SK-N-SH treated with all-trans-retinoic acid at 6 μM for 48 hours (cell line): ENCODE measurements around the gene DPYD.

Experiments
- ATAC-seq: fragments of 200-7000 bp; cut with Tn5 transposase; 3 replicates; pipeline ENCODE4 v1.9.1; 2020; ENCODE audit warnings: mild to moderate bottlenecking, moderate library complexity
- ARNTL ChIP-seq: fragments of 450-650 bp; formaldehyde crosslinking; IDR thresholded peaks from 2 replicates; pipeline ENCODE4 v1.5.0; 2020; ENCODE audit warnings: low read depth, mild to moderate bottlenecking, moderate library complexity, borderline replicate concordance
- BACH2 ChIP-seq: fragments of 250-450 bp; sonication (Bioruptor Pico); IDR thresholded peaks from 2 replicates; pipeline ENCODE4 v1.9.0; 2021; ENCODE audit warnings: mild to moderate bottlenecking, borderline replicate concordance
- CSDC2 ChIP-seq: fragments of 250-450 bp; sonication (Bioruptor Pico); IDR thresholded peaks from 2 replicates; pipeline ENCODE4 v1.5.0; 2020; ENCODE audit warnings: mild to moderate bottlenecking, moderate library complexity
- GLIS3 ChIP-seq: fragments of 250-450 bp; sonication (Bioruptor Pico); IDR thresholded peaks from 2 replicates; pipeline ENCODE4 v1.5.0; 2020; ENCODE audit warnings: mild to moderate bottlenecking, moderate library complexity
- PPARA ChIP-seq: fragments of 250-450 bp; sonication (Bioruptor Pico); IDR thresholded peaks from 2 replicates; pipeline ENCODE4 v1.5.0; 2020; ENCODE audit warnings: mild to moderate bottlenecking, borderline replicate concordance
- RARB ChIP-seq: fragments of 250-450 bp; sonication (Bioruptor Pico); IDR thresholded peaks from 2 replicates; pipeline ENCODE4 v1.8.0; 2021; ENCODE audit warnings: mild to moderate bottlenecking, moderate library complexity
- SNAI2 ChIP-seq: fragments of 250-450 bp; sonication (Bioruptor Pico); IDR thresholded peaks from 2 replicates; pipeline ENCODE4 v1.5.0; 2020; ENCODE audit warnings: mild to moderate bottlenecking, moderate library complexity
- TCF4 ChIP-seq: fragments of 250-450 bp; sonication (Bioruptor Pico); IDR thresholded peaks from 2 replicates; pipeline ENCODE4 v1.8.0; 2021; ENCODE audit warnings: mild to moderate bottlenecking, moderate library complexity, borderline replicate concordance
- TOX ChIP-seq: fragments of 250-450 bp; sonication (Bioruptor Pico); IDR thresholded peaks from 2 replicates; pipeline ENCODE4 v1.8.0; 2021; ENCODE audit warnings: mild to moderate bottlenecking, moderate library complexity, borderline replicate concordance
- ZC3H10 ChIP-seq: fragments of 250-450 bp; sonication (Bioruptor Pico); IDR thresholded peaks from 2 replicates; pipeline ENCODE4 v1.5.1; 2021; ENCODE audit warnings: mild to moderate bottlenecking, moderate library complexity
- ZFP3 ChIP-seq: fragments of 250-450 bp; sonication (Bioruptor Pico); IDR thresholded peaks from 2 replicates; pipeline ENCODE4 v1.5.0; 2020; ENCODE audit warnings: mild to moderate bottlenecking, moderate library complexity
- ZFP30 ChIP-seq: fragments of 450-650 bp; formaldehyde crosslinking; IDR thresholded peaks from 2 replicates; pipeline ENCODE4 v1.5.0; 2022; ENCODE audit warnings: mild to moderate bottlenecking, moderate library complexity
- ZNF565 ChIP-seq: fragments of 450-650 bp; formaldehyde crosslinking; conservative IDR thresholded peaks from 2 replicates; pipeline ENCODE4 v1.5.0; 2020; ENCODE audit warnings: low read depth, mild to moderate bottlenecking, moderate library complexity
- ZNF70 ChIP-seq: fragments of 450-650 bp; formaldehyde crosslinking; IDR thresholded peaks from 2 replicates; pipeline ENCODE4 v1.5.0; 2020; ENCODE audit warnings: mild to moderate bottlenecking, moderate library complexity
- ZNF8 ChIP-seq: fragments of 450-650 bp; formaldehyde crosslinking; IDR thresholded peaks from 2 replicates; pipeline ENCODE4 v1.5.0; 2020; ENCODE audit warnings: mild to moderate bottlenecking, moderate library complexity
- TF ChIP-seq, protein P1 (sequence below): fragments of 250-450 bp; sonication (Bioruptor Pico); IDR thresholded peaks from 2 replicates; pipeline ENCODE4 v1.5.1; 2020; ENCODE audit warnings: low read depth, mild to moderate bottlenecking, moderate library complexity
- TF ChIP-seq, protein P2 (sequence below): fragments of 250-450 bp; sonication (Bioruptor Pico); IDR thresholded peaks from 2 replicates; pipeline ENCODE4 v1.5.0; 2020; ENCODE audit warnings: mild to moderate bottlenecking, moderate library complexity
- TF ChIP-seq, protein P3 (sequence below): fragments of 250-450 bp; sonication (Bioruptor Pico); IDR thresholded peaks from 2 replicates; pipeline ENCODE4 v1.8.0; 2021; ENCODE audit warnings: low read depth, mild to moderate bottlenecking, moderate library complexity, borderline replicate concordance
- TF ChIP-seq, protein P4 (sequence below): fragments of 250-450 bp; sonication (Bioruptor Pico); IDR thresholded peaks from 2 replicates; pipeline ENCODE4 v1.5.1; 2021; ENCODE audit warnings: mild to moderate bottlenecking, moderate library complexity
- TF ChIP-seq, protein P5 (sequence below): fragments of 250-450 bp; sonication (Bioruptor Pico); IDR thresholded peaks from 2 replicates; pipeline ENCODE4 v1.8.0; 2020; ENCODE audit warnings: mild to moderate bottlenecking, moderate library complexity, borderline replicate concordance

The DPYD gene

DNA sequence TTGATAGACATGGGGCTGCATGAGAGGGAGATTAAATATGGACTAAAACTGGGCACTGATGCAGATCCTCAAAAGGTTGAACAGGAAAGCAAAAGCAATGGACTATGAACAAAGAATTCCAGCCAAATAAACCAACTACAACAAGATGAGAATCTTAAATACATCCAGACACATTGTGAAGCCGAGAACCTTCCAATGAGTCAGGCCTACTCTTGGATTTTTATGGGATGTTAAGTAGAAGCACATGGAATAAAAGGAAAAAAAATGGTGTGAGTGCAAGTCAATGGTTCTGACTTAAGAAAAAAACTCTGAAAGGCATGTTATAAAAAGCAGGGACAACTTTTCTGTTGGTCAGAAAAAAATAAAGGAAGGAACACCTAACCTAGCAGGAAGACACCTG, 227.2 kb downstream of the DPYD start:
- ATAC-seq, result no peak
- TF ChIP-seq, protein P1, sequence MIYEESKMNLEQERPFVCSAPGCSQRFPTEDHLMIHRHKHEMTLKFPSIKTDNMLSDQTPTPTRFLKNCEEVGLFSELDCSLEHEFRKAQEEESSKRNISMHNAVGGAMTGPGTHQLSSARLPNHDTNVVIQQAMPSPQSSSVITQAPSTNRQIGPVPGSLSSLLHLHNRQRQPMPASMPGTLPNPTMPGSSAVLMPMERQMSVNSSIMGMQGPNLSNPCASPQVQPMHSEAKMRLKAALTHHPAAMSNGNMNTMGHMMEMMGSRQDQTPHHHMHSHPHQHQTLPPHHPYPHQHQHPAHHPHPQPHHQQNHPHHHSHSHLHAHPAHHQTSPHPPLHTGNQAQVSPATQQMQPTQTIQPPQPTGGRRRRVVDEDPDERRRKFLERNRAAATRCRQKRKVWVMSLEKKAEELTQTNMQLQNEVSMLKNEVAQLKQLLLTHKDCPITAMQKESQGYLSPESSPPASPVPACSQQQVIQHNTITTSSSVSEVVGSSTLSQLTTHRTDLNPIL (CRISPR knock-in tag), result no peak
- TF ChIP-seq GLIS3 (CRISPR knock-in tag), result no peak
- TF ChIP-seq ZFP3 (CRISPR knock-in tag), result no peak
- TF ChIP-seq TOX (CRISPR knock-in tag), result no peak
- TF ChIP-seq TCF4 (CRISPR knock-in tag), result no peak
- TF ChIP-seq, protein P2, sequence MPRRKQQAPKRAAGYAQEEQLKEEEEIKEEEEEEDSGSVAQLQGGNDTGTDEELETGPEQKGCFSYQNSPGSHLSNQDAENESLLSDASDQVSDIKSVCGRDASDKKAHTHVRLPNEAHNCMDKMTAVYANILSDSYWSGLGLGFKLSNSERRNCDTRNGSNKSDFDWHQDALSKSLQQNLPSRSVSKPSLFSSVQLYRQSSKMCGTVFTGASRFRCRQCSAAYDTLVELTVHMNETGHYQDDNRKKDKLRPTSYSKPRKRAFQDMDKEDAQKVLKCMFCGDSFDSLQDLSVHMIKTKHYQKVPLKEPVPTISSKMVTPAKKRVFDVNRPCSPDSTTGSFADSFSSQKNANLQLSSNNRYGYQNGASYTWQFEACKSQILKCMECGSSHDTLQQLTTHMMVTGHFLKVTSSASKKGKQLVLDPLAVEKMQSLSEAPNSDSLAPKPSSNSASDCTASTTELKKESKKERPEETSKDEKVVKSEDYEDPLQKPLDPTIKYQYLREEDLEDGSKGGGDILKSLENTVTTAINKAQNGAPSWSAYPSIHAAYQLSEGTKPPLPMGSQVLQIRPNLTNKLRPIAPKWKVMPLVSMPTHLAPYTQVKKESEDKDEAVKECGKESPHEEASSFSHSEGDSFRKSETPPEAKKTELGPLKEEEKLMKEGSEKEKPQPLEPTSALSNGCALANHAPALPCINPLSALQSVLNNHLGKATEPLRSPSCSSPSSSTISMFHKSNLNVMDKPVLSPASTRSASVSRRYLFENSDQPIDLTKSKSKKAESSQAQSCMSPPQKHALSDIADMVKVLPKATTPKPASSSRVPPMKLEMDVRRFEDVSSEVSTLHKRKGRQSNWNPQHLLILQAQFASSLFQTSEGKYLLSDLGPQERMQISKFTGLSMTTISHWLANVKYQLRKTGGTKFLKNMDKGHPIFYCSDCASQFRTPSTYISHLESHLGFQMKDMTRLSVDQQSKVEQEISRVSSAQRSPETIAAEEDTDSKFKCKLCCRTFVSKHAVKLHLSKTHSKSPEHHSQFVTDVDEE (CRISPR knock-in tag), result no peak
- no peak for TF ChIP-seq ZNF8 (CRISPR knock-in tag)
- TF ChIP-seq SNAI2 (CRISPR knock-in tag), result no peak
- TF ChIP-seq PPARA (CRISPR knock-in tag), result no peak
- no peak for TF ChIP-seq ZC3H10 (CRISPR knock-in tag)

DNA sequence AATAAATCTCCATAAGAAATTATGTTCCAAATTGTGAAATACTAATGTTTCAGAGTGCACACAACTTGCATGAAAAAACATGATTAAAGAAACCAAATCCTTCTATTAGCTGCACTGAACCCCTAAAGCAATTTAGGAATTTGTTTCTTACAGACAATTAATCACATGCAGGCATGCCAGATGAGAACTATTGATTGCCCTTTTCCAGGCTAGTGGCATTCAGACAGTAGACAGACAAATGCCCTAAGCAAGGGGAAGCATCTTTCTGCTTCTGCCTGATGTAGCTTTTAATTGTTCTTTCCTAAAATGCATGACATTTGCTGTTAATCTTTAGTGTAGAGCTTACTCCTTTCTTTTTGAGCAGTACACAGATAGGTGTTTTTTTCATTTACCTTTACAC, 229.5 kb downstream of the DPYD start:
- TF ChIP-seq, protein P3, sequence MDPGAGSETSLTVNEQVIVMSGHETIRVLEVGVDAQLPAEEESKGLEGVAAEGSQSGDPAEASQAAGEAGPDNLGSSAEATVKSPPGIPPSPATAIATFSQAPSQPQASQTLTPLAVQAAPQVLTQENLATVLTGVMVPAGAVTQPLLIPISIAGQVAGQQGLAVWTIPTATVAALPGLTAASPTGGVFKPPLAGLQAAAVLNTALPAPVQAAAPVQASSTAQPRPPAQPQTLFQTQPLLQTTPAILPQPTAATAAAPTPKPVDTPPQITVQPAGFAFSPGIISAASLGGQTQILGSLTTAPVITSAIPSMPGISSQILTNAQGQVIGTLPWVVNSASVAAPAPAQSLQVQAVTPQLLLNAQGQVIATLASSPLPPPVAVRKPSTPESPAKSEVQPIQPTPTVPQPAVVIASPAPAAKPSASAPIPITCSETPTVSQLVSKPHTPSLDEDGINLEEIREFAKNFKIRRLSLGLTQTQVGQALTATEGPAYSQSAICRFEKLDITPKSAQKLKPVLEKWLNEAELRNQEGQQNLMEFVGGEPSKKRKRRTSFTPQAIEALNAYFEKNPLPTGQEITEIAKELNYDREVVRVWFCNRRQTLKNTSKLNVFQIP, result no peak
- TF ChIP-seq SNAI2 (CRISPR knock-in tag) (no peak), CSDC2 (CRISPR knock-in tag) (no peak), PPARA (CRISPR knock-in tag) (no peak), TOX (CRISPR knock-in tag) (no peak), GLIS3 (CRISPR knock-in tag) (no peak), ARNTL (CRISPR knock-in tag) (no peak), ZNF565 (CRISPR knock-in tag) (no peak), BACH2 (CRISPR knock-in tag) (no peak), ZFP3 (CRISPR knock-in tag) (no peak), ZFP30 (CRISPR knock-in tag) (no peak), ZNF8 (CRISPR knock-in tag) (no peak)
- TF ChIP-seq, protein P4, sequence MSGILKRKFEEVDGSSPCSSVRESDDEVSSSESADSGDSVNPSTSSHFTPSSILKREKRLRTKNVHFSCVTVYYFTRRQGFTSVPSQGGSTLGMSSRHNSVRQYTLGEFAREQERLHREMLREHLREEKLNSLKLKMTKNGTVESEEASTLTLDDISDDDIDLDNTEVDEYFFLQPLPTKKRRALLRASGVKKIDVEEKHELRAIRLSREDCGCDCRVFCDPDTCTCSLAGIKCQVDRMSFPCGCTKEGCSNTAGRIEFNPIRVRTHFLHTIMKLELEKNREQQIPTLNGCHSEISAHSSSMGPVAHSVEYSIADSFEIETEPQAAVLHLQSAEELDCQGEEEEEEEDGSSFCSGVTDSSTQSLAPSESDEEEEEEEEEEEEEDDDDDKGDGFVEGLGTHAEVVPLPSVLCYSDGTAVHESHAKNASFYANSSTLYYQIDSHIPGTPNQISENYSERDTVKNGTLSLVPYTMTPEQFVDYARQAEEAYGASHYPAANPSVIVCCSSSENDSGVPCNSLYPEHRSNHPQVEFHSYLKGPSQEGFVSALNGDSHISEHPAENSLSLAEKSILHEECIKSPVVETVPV (CRISPR knock-in tag), result no peak
- TF ChIP-seq, protein P1 (CRISPR knock-in tag), result no peak
- TF ChIP-seq, protein P5, sequence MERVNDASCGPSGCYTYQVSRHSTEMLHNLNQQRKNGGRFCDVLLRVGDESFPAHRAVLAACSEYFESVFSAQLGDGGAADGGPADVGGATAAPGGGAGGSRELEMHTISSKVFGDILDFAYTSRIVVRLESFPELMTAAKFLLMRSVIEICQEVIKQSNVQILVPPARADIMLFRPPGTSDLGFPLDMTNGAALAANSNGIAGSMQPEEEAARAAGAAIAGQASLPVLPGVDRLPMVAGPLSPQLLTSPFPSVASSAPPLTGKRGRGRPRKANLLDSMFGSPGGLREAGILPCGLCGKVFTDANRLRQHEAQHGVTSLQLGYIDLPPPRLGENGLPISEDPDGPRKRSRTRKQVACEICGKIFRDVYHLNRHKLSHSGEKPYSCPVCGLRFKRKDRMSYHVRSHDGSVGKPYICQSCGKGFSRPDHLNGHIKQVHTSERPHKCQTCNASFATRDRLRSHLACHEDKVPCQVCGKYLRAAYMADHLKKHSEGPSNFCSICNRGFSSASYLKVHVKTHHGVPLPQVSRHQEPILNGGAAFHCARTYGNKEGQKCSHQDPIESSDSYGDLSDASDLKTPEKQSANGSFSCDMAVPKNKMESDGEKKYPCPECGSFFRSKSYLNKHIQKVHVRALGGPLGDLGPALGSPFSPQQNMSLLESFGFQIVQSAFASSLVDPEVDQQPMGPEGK, result no peak
- ATAC-seq, result no peak

DNA sequence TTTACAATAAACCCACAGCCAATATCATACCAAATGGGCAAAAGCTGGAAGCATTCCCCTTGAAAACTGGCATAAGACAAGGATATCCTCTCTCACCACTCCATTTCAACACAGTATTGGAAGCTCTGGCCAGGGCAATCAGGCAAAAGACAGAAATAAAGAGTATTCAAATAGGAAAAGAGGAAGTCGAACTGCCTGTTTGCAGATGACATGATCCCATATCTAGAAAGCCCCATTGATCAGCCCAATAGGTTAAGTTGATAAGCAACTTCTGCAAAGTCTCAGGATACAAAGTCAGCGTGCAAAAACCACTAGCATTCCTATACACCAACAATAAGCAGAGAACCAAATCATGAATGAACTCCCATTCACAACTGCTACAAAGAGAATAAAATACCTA, 235.5 kb downstream of the DPYD start:
- ATAC-seq, result no peak
- no peak for TF ChIP-seq CSDC2 (CRISPR knock-in tag)
- TF ChIP-seq ZFP30 (CRISPR knock-in tag), result no peak
- TF ChIP-seq GLIS3 (CRISPR knock-in tag), result no peak
- no peak for TF ChIP-seq ZNF8 (CRISPR knock-in tag)
- TF ChIP-seq ZNF70 (CRISPR knock-in tag), result no peak
- TF ChIP-seq, protein P2 (CRISPR knock-in tag), result no peak
- TF ChIP-seq BACH2 (CRISPR knock-in tag), result no peak
- no peak for TF ChIP-seq PPARA (CRISPR knock-in tag)
- no peak for TF ChIP-seq RARB (CRISPR knock-in tag)
